GM19099 (cell line): ENCODE results near the gene UCN.

ENCODE experiments used
- POLR2A ChIP-seq: IDR thresholded peaks from 3 replicates; pipeline ENCODE4 v1.6.1; 2011; ENCODE audit warnings: low read depth; ENCODE audit not compliant: insufficient read length; ENCODE audit errors: extremely low read depth

Gene UCN

GRCh38 chr2:27320958-27321543 lies 12.8 kb upstream of the UCN start:
- no peak for TF ChIP-seq POLR2A

GRCh38 chr2:27316655-27317412 lies 8.6 kb upstream of the UCN start:
- TF ChIP-seq POLR2A, result no peak

- no peak for TF ChIP-seq POLR2A
Measured at GRCh38 chr2:27315122-27315521, 6.9 kb upstream of the UCN start.

GRCh38 chr2:27314709-27315108 lies 6.5 kb upstream of the UCN start:
- TF ChIP-seq POLR2A, result no peak

- no peak for TF ChIP-seq POLR2A
Measured at GRCh38 chr2:27313882-27314645, 5.8 kb upstream of the UCN start.

GRCh38 chr2:27312152-27312551 lies 3.9 kb upstream of the UCN start:
- no peak for TF ChIP-seq POLR2A

GRCh38 chr2:27309651-27310050 lies 1.4 kb upstream of the UCN start:
- TF ChIP-seq POLR2A, result no peak

GRCh38 chr2:27307545-27308358 lies 493 bp downstream of the UCN start:
- TF ChIP-seq POLR2A, result no peak

- no peak for TF ChIP-seq POLR2A
Measured at GRCh38 chr2:27307287-27307544, 1.0 kb downstream of the UCN start.

- TF ChIP-seq POLR2A, result no peak
Measured at GRCh38 chr2:27306573-27307286, 1.5 kb downstream of the UCN start.

GRCh38 chr2:27306136-27306535 lies 2.1 kb downstream of the UCN start:
- no peak for TF ChIP-seq POLR2A

- TF ChIP-seq POLR2A, result no peak
Measured at GRCh38 chr2:27305516-27305915, 2.7 kb downstream of the UCN start.

GRCh38 chr2:27304488-27305240 lies 3.6 kb downstream of the UCN start:
- TF ChIP-seq POLR2A, result no peak

GRCh38 chr2:27303093-27304025 lies 4.9 kb downstream of the UCN start:
- TF ChIP-seq POLR2A, result no peak
